Measurements from ENCODE around the gene CTDSPL. TPM values are rescaled to one million over a fixed set of nuclear protein-coding genes. Genes with fewer than 3 reads are reported as not detected.
"Not testable (repeated sequence)": the region's sequence is repeated elsewhere in the genome, so short reads cannot be mapped to it uniquely, and the experiment has no call there.

Gene CTDSPL
- not detected in 2 replicates for total RNA-seq (2014; rRNA removed; shearing (Covaris generic); ENCODE audit: low replicate concordance)

DNA sequence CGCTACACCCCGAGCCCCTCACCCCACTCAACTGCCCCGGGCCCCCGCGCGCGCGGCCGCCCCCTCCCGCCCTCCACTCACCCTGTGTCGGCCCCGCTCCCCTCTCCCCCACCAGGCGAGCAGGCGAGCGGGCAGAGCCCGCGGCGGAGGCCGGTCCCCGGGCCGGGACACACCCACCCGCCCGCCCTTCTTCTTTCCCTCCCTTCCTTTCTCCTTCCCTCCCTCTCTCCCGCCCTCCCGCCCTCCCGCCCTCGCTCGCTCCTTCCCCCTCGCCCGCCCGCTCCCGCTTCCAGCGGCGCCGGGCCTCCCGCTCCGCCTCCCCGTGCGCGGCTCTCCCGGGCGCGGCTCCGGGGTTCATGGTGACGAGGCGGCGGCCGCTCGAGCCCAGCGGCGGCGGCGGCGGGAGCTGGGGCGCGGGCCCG is at the start of gene CTDSPL:
Gene CTDSPL, plus strand, starts transcription at position 261 of the 422 bp plus-strand sequence. CDS start 320 bp downstream, outside the sequence.
- Histone ChIP-seq H3K4me1 (ENCODE audit: low read length) (no peaks in the 10 kb centered on the region), H4K20me1 (ENCODE audit: insufficient read depth, low read depth, low read length) (no peaks in the 10 kb centered on the region), H3K27me3 (ENCODE audit: low read length) (no peaks in the 10 kb centered on the region), H3K4me3 (ENCODE audit: low read length) (no peak within 1 kb of the TSS), H3K9me3 (ENCODE audit: low read length) (no peaks in the 10 kb centered on the region), H2AFZ (ENCODE audit: low read length) (no peak within 1 kb of the TSS), H3K27ac (ENCODE audit: low read length) (no peak within 1 kb of the TSS), H3K9me2 (replicated peaks; ENCODE audit: insufficient read depth, low read length) (no peaks in the 10 kb centered on the region), H3K4me2 (ENCODE audit: low read depth, low read length, poor library complexity, severe bottlenecking) (no peak within 1 kb of the TSS), H3K79me2 (ENCODE audit: low read length) (no peaks in the 10 kb centered on the region), H3K36me3 (ENCODE audit: insufficient read depth, low read length) (no peaks in the 10 kb centered on the region), H3K9ac (ENCODE audit: low read length) (no peak within 1 kb of the TSS)
- no peak for DNase-seq

DNA sequence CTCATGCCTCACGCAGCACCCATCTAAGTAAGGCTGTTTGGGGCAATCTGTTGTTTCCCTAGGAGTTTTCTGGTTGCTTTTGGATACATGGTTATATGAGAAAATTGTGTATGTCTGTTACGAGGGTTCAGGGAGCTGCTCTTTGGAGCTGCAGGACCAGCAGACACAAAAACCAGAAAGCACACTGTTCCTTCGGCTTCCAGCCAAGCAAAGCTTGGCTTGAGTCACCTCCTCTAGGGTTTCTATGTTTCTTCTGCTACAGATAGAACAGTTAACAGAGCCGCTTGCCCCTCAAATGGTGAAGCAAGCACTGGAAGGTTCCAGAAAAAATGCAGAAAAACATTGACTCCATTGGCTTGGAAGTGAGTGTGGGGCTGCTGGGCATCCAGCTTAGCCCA is 49.2 kb upstream of the CTDSPL start:
- Histone ChIP-seq H3K4me3 (ENCODE audit: low read length) (no peak overlapping the region), H3K4me2 (ENCODE audit: low read depth, low read length, poor library complexity, severe bottlenecking) (no peak overlapping the region), H3K79me2 (ENCODE audit: low read length) (no peaks in the 10 kb centered on the region), H3K9me3 (ENCODE audit: low read length) (no peaks in the 10 kb centered on the region), H3K9ac (ENCODE audit: low read length) (no peak overlapping the region), H3K27ac (ENCODE audit: low read length) (no peak overlapping the region), H3K36me3 (ENCODE audit: insufficient read depth, low read length) (no peaks in the 10 kb centered on the region), H3K9me2 (replicated peaks; ENCODE audit: insufficient read depth, low read length) (no peaks in the 10 kb centered on the region), H3K27me3 (ENCODE audit: low read length) (no peaks in the 10 kb centered on the region), H2AFZ (ENCODE audit: low read length) (no peak overlapping the region), H3K4me1 (ENCODE audit: low read length) (peaks cover 12% of the 10 kb centered on the region), H4K20me1 (ENCODE audit: insufficient read depth, low read depth, low read length) (no peaks in the 10 kb centered on the region)
- DNase-seq: no peak

- H2AFZ ChIP-seq (ENCODE audit: low read length): no peak overlapping the region
- H3K4me2 ChIP-seq (ENCODE audit: low read depth, low read length, poor library complexity, severe bottlenecking): peak overlapping the region; percentile 40
- H3K9me3 ChIP-seq (ENCODE audit: low read length): no peaks in the 10 kb centered on the region
These were observed 48.3 kb upstream of the CTDSPL start for GRCh38 chr3:37813403-37813802.

GRCh38 chr3:37814547-37814946 is 47.1 kb upstream of the CTDSPL start:
- Histone ChIP-seq H3K4me3 (ENCODE audit: low read length) (no peak overlapping the region), H3K4me1 (ENCODE audit: low read length) (peaks cover 12% of the 10 kb centered on the region), H2AFZ (ENCODE audit: low read length) (no peak overlapping the region), H3K9ac (ENCODE audit: low read length) (no peak overlapping the region), H3K9me3 (ENCODE audit: low read length) (no peaks in the 10 kb centered on the region), H3K4me2 (ENCODE audit: low read depth, low read length, poor library complexity, severe bottlenecking) (no peak overlapping the region), H4K20me1 (ENCODE audit: insufficient read depth, low read depth, low read length) (no peaks in the 10 kb centered on the region), H3K9me2 (replicated peaks; ENCODE audit: insufficient read depth, low read length) (no peaks in the 10 kb centered on the region), H3K79me2 (ENCODE audit: low read length) (no peaks in the 10 kb centered on the region), H3K27me3 (ENCODE audit: low read length) (no peaks in the 10 kb centered on the region), H3K36me3 (ENCODE audit: insufficient read depth, low read length) (no peaks in the 10 kb centered on the region), H3K27ac (ENCODE audit: low read length) (no peak overlapping the region)
- peak; percentile 75 for DNase-seq

More at GRCh38 chr3:37813403-37813802, 48.3 kb upstream of the CTDSPL start:
- H3K27me3 ChIP-seq (ENCODE audit: low read length): no peaks in the 10 kb centered on the region
- H4K20me1 ChIP-seq (ENCODE audit: insufficient read depth, low read depth, low read length): no peaks in the 10 kb centered on the region
- no peak overlapping the region for H3K4me3 ChIP-seq (ENCODE audit: low read length)
- H3K4me1 ChIP-seq (ENCODE audit: low read length): peaks cover 12% of the 10 kb centered on the region
- H3K27ac ChIP-seq (ENCODE audit: low read length): no peak overlapping the region
- no peaks in the 10 kb centered on the region for H3K36me3 ChIP-seq (ENCODE audit: insufficient read depth, low read length)
- H3K9ac ChIP-seq (ENCODE audit: low read length): no peak overlapping the region
- H3K79me2 ChIP-seq (ENCODE audit: low read length): no peaks in the 10 kb centered on the region
- no peaks in the 10 kb centered on the region for H3K9me2 ChIP-seq (replicated peaks; ENCODE audit: insufficient read depth, low read length)
- peak; percentile 47 for DNase-seq

DNA sequence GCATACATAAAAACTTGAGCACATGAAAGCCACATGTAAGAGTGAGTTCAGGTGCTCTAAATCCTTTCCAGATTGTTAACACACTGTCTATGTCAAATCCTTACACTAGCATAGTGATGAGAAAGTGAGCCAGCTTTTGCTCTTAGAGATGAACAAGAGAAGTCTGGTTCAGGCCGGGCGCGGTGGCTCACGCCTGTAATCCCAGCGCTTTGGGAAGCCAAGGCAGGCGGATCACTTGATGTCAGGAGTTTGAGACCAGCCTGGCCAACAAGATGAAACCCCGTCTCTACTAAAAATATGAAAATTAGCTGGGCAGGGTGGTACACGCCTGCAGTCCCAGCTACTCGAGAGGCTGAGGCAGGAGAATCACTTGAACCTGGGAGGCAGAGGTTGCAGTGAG is 46.5 kb upstream of the CTDSPL start:
- peaks cover 12% of the 10 kb centered on the region for H3K4me1 ChIP-seq (ENCODE audit: low read length)
- H3K79me2 ChIP-seq (ENCODE audit: low read length); H3K9me3 ChIP-seq (ENCODE audit: low read length); H4K20me1 ChIP-seq (ENCODE audit: insufficient read depth, low read depth, low read length); H2AFZ ChIP-seq (ENCODE audit: low read length); DNase-seq; H3K36me3 ChIP-seq (ENCODE audit: insufficient read depth, low read length); H3K4me3 ChIP-seq (ENCODE audit: low read length); H3K9ac ChIP-seq (ENCODE audit: low read length); H3K27ac ChIP-seq (ENCODE audit: low read length); H3K4me2 ChIP-seq (ENCODE audit: low read depth, low read length, poor library complexity, severe bottlenecking); H3K9me2 ChIP-seq (replicated peaks; ENCODE audit: insufficient read depth, low read length); H3K27me3 ChIP-seq (ENCODE audit: low read length): not testable (repeated sequence)

- Histone ChIP-seq H3K9me3 (ENCODE audit: low read length) (no peaks in the 10 kb centered on the region), H3K4me3 (ENCODE audit: low read length) (no peak overlapping the region), H3K9ac (ENCODE audit: low read length) (no peak overlapping the region), H3K9me2 (replicated peaks; ENCODE audit: insufficient read depth, low read length) (no peaks in the 10 kb centered on the region), H3K4me1 (ENCODE audit: low read length) (peaks cover 12% of the 10 kb centered on the region), H3K27me3 (ENCODE audit: low read length) (no peaks in the 10 kb centered on the region), H2AFZ (ENCODE audit: low read length) (no peak overlapping the region), H3K79me2 (ENCODE audit: low read length) (no peaks in the 10 kb centered on the region), H3K36me3 (ENCODE audit: insufficient read depth, low read length) (no peaks in the 10 kb centered on the region), H4K20me1 (ENCODE audit: insufficient read depth, low read depth, low read length) (no peaks in the 10 kb centered on the region), H3K4me2 (ENCODE audit: low read depth, low read length, poor library complexity, severe bottlenecking) (no peak overlapping the region), H3K27ac (ENCODE audit: low read length) (no peak overlapping the region)
- no peak for DNase-seq
These were observed 45.4 kb upstream of the CTDSPL start for GRCh38 chr3:37816271-37816670.

DNA sequence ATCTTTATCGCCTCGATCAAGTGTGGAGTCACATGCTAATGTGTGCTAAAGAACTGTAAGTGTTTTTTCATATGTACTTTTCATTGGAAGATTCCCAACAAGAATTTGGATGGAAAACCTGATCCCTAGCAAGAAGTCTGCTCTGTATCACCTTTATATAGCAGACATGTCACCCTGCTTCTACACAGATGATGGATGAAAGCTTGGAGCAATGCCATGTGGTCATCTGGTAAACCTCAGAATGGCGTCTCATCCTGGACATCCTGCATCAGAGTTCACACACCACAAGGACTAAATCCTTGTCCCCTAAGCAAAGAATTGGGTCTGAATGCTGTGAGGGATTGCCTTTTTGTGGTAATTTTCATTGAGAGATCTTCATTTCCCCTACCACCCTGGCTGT is 42.1 kb upstream of the CTDSPL start:
- no peak overlapping the region for H3K4me3 ChIP-seq (ENCODE audit: low read length)
- H3K4me2 ChIP-seq (ENCODE audit: low read depth, low read length, poor library complexity, severe bottlenecking): no peak overlapping the region
- H3K9me3 ChIP-seq (ENCODE audit: low read length): no peaks in the 10 kb centered on the region
- H3K9ac ChIP-seq (ENCODE audit: low read length): no peak overlapping the region
- H4K20me1 ChIP-seq (ENCODE audit: insufficient read depth, low read depth, low read length): no peaks in the 10 kb centered on the region
- no peaks in the 10 kb centered on the region for H3K79me2 ChIP-seq (ENCODE audit: low read length)
- no peak overlapping the region for H2AFZ ChIP-seq (ENCODE audit: low read length)
- H3K27ac ChIP-seq (ENCODE audit: low read length): no peak overlapping the region
- H3K27me3 ChIP-seq (ENCODE audit: low read length): no peaks in the 10 kb centered on the region
- no peaks in the 10 kb centered on the region for H3K36me3 ChIP-seq (ENCODE audit: insufficient read depth, low read length)
- no peak for DNase-seq
- H3K4me1 ChIP-seq (ENCODE audit: low read length): no peaks in the 10 kb centered on the region
- no peaks in the 10 kb centered on the region for H3K9me2 ChIP-seq (replicated peaks; ENCODE audit: insufficient read depth, low read length)

- H3K9ac ChIP-seq (ENCODE audit: low read length): no peak overlapping the region
- no peak overlapping the region for H3K4me3 ChIP-seq (ENCODE audit: low read length)
- H2AFZ ChIP-seq (ENCODE audit: low read length): no peak overlapping the region
- H3K4me2 ChIP-seq (ENCODE audit: low read depth, low read length, poor library complexity, severe bottlenecking): no peak overlapping the region
- no peaks in the 10 kb centered on the region for H3K79me2 ChIP-seq (ENCODE audit: low read length)
- H4K20me1 ChIP-seq (ENCODE audit: insufficient read depth, low read depth, low read length): no peaks in the 10 kb centered on the region
- no peaks in the 10 kb centered on the region for H3K9me3 ChIP-seq (ENCODE audit: low read length)
- no peaks in the 10 kb centered on the region for H3K4me1 ChIP-seq (ENCODE audit: low read length)
- no peaks in the 10 kb centered on the region for H3K27me3 ChIP-seq (ENCODE audit: low read length)
- no peaks in the 10 kb centered on the region for H3K9me2 ChIP-seq (replicated peaks; ENCODE audit: insufficient read depth, low read length)
- H3K27ac ChIP-seq (ENCODE audit: low read length): no peak overlapping the region
- no peaks in the 10 kb centered on the region for H3K36me3 ChIP-seq (ENCODE audit: insufficient read depth, low read length)
- no peak for DNase-seq
These were observed 41.4 kb upstream of the CTDSPL start for GRCh38 chr3:37820286-37820685.

- Histone ChIP-seq H3K4me3 (ENCODE audit: low read length) (no peak overlapping the region), H3K27me3 (ENCODE audit: low read length) (no peaks in the 10 kb centered on the region), H3K27ac (ENCODE audit: low read length) (no peak overlapping the region), H3K9me2 (replicated peaks; ENCODE audit: insufficient read depth, low read length) (no peaks in the 10 kb centered on the region), H3K4me1 (ENCODE audit: low read length) (no peaks in the 10 kb centered on the region), H3K36me3 (ENCODE audit: insufficient read depth, low read length) (no peaks in the 10 kb centered on the region), H4K20me1 (ENCODE audit: insufficient read depth, low read depth, low read length) (no peaks in the 10 kb centered on the region), H3K79me2 (ENCODE audit: low read length) (no peaks in the 10 kb centered on the region), H2AFZ (ENCODE audit: low read length) (no peak overlapping the region), H3K4me2 (ENCODE audit: low read depth, low read length, poor library complexity, severe bottlenecking) (no peak overlapping the region), H3K9me3 (ENCODE audit: low read length) (no peaks in the 10 kb centered on the region), H3K9ac (ENCODE audit: low read length) (no peak overlapping the region)
- DNase-seq: no peak
These were observed 38.5 kb upstream of the CTDSPL start for GRCh38 chr3:37823189-37823588.

Measured in Karpas-422 (cell line).